ENCODE results near the gene NUDT22.

NUDT22 gene

GRCh38 chr11:64232967-64233315, 6.9 kb downstream of the NUDT22 start:
- TF ChIP-seq, protein P1, sequence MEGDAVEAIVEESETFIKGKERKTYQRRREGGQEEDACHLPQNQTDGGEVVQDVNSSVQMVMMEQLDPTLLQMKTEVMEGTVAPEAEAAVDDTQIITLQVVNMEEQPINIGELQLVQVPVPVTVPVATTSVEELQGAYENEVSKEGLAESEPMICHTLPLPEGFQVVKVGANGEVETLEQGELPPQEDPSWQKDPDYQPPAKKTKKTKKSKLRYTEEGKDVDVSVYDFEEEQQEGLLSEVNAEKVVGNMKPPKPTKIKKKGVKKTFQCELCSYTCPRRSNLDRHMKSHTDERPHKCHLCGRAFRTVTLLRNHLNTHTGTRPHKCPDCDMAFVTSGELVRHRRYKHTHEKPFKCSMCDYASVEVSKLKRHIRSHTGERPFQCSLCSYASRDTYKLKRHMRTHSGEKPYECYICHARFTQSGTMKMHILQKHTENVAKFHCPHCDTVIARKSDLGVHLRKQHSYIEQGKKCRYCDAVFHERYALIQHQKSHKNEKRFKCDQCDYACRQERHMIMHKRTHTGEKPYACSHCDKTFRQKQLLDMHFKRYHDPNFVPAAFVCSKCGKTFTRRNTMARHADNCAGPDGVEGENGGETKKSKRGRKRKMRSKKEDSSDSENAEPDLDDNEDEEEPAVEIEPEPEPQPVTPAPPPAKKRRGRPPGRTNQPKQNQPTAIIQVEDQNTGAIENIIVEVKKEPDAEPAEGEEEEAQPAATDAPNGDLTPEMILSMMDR (conservative IDR thresholded peaks at IDR 0.05; ENCODE audit: low read depth, low read length) = no peak
- no peak overlapping the region for H3K4me3 ChIP-seq (ENCODE audit: low read depth, low read length)
- DNase-seq (ENCODE audit: low read depth) = no peak

DNA sequence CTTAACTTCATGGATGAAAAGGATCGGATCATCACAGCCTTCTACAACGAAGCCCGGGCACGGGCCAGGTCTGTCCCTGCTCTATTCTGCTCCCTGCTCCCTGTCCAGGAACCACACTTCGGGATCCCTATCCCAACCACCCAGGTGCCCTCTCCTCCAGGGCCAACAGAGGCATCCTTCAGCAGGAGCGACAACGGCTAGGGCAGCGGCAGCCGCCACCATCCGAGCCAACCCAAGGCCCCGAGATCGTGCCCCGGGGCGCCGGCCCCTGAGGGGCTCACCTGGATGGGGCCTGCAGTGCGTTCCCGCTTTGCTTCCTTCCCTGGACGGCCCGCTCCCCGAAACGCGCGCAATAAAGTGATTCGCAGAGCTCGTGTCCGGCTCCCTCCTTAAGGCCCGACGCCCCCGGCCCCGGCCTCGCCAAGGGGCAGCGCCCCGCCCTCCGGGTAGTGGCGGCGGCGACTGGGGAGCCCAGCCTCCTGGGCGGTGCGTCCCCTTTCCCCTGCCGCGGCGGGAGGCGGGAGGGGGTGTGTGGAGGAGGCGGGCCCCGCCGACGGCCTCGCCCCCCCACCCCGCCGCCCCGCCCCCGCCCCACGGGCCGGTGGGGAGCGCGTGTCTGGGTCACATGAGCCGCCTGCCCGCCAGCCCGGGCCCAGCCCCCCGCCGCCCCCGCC, 8.0 kb downstream of the NUDT22 start, which contains the start of gene VEGFB:
Gene VEGFB (plus strand): TSS at position 672 of the 674 bp plus-strand sequence. CDS start 250 bp downstream, outside the sequence.
- peak within 1 kb of the TSS; percentile 67 for H3K4me3 ChIP-seq (ENCODE audit: low read depth, low read length)
- TF ChIP-seq, protein P1 (conservative IDR thresholded peaks at IDR 0.05; ENCODE audit: low read depth, low read length) = no peak
- no peak for DNase-seq (ENCODE audit: low read depth)

GRCh38 chr11:64234647-64235379, 8.7 kb downstream of the NUDT22 start:
- DNase-seq (ENCODE audit: low read depth) = no peak
- peak overlapping the region; percentile 67 for H3K4me3 ChIP-seq (ENCODE audit: low read depth, low read length)
- TF ChIP-seq, protein P1 (conservative IDR thresholded peaks at IDR 0.05; ENCODE audit: low read depth, low read length) = no peak

DNA sequence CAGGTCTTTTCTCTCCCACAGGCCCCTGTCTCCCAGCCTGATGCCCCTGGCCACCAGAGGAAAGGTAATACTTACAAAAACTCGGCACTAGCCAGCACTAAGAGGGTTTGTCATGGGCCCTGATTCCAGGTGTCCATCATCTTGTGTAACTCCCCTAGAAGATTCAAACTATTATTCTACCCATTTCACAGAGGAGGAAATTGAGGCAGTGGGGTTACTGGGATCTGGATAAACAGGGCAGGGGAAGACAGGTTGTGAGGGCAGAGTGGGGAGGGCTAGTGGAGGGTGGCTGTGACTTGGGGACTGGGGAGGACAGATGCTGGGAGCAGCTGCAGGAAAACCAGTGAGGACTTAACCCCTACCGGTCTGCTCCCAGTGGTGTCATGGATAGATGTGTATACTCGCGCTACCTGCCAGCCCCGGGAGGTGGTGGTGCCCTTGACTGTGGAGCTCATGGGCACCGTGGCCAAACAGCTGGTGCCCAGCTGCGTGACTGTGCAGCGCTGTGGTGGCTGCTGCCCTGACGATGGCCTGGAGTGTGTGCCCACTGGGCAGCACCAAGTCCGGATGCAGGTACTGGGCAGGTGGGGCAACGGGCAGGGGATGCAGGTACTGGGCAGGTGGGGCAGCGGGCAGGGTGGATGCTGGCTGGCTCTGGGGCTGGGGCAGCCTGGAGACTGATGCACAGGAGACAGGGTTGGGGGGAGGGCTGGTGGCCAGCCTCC, 9.5 kb downstream of the NUDT22 start:
- no peak for DNase-seq (ENCODE audit: low read depth)
- TF ChIP-seq, protein P1 (conservative IDR thresholded peaks at IDR 0.05; ENCODE audit: low read depth, low read length) = no peak
- H3K4me3 ChIP-seq (ENCODE audit: low read depth, low read length) = peak overlapping the region; percentile 67

DNA sequence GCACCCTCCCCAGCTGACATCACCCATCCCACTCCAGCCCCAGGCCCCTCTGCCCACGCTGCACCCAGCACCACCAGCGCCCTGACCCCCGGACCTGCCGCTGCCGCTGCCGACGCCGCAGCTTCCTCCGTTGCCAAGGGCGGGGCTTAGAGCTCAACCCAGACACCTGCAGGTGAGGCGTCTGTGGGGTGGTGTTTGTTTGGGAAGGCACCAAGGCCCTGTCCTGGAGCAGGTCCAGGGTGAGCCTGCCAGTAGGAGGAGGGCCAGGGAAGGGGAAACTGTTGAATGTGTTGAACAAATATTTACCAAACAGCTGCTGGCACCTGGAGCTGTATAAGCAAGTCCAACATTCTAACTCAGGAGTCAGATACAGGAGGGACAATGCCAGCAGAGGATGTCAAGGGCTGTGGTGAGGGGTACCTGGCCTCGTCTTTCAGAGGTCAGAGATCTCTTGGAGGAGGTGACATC, 11.4 kb downstream of the NUDT22 start:
- DNase-seq (ENCODE audit: low read depth) = no peak
- no peak overlapping the region for H3K4me3 ChIP-seq (ENCODE audit: low read depth, low read length)
- TF ChIP-seq, protein P1 (conservative IDR thresholded peaks at IDR 0.05; ENCODE audit: low read depth, low read length) = no peak

GRCh38 chr11:64238076-64238475, 12.0 kb downstream of the NUDT22 start:
- no peak overlapping the region for H3K4me3 ChIP-seq (ENCODE audit: low read depth, low read length)
- no peak for DNase-seq (ENCODE audit: low read depth)
- TF ChIP-seq, protein P1 (conservative IDR thresholded peaks at IDR 0.05; ENCODE audit: low read depth, low read length) = no peak
